Pulmonary artery endothelial cell (primary cell): ENCODE results near the gene BMERB1. TPM values are rescaled to one million over a fixed set of nuclear protein-coding genes. Genes with fewer than 3 reads are reported as not detected.
"Not testable (repeated sequence)": the region's sequence is repeated elsewhere in the genome, so short reads cannot be mapped to it uniquely, and the experiment has no call there.

ENCODE experiments used
- DNase-seq: peaks from one replicate; pipeline ENCODE4 v3.0.0-alpha.2; 2011; ENCODE audit warnings: low read depth, low spot score
- total RNA-seq: library from RNA; depleted of rRNA; stranded (reverse); fragments of >200 nt; gene quantifications from 2 replicates; pipeline ENCODE4 v1.2.3, GENCODE V29; 2014

BMERB1 gene
- total RNA-seq: 22.4 TPM in 2 replicates

DNA sequence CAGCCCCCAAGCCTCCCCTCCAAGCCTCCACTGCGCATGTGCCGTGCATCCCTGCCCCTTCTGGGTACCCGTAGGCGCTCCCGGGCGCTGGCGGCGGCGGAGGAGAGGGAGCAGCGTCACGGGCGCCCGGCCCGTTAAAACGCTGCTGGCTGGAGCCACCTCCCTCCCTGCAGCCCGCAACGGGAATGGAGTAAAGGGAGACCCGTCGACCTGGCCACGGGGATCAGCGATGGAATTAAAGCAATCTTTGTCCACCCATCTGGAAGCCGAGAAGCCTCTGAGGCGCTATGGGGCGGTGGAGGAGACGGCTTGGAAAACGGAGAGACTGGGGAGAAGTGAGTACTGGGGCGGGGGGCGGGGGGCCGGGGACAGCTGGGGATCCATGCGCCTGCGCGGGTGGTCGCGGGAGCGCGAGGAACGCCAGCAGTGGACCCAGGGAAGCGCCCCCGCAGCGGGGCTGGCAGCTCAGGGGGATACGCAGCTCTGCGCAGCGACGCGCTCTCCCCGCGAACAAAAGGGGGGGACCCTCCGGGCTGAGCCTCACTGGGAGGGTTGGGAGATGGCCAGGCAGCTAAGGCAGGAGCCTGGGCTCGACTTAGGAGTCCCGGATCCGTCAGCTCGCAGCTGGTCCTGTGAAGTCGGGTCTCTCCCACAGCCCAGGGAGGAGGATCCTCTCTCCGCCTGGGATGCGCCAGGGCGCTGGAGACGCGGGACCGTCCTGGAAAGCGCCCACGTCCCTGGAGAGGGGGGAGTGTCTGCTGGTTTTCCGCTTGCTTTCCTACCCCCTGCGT is at the start of gene BMERB1:
Gene BMERB1, plus strand, starts transcription at position 164 of the 791 bp plus-strand sequence. Its CDS starts 66 bp downstream, at position 230.
- no peak for DNase-seq

DNA sequence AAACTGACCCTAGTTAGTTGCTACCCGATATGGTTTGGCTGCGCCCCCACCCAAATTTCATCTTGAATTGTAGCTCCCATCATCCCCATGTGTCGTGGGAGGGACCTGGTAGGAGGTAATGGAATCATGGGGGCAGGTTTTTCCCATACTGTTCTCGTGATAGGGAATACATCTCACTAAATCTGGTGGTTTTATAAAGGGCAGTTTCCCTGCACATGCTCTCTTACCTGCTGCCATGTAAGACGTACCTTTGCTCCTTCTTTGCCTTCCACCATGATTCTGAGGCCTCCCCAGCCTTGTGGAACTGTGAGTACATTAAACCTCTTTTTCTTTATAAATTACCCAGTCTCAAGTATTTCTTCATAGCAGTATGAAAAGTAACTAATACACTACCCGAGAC is 46.3 kb upstream of the BMERB1 start:
- not testable (repeated sequence) for DNase-seq

DNA sequence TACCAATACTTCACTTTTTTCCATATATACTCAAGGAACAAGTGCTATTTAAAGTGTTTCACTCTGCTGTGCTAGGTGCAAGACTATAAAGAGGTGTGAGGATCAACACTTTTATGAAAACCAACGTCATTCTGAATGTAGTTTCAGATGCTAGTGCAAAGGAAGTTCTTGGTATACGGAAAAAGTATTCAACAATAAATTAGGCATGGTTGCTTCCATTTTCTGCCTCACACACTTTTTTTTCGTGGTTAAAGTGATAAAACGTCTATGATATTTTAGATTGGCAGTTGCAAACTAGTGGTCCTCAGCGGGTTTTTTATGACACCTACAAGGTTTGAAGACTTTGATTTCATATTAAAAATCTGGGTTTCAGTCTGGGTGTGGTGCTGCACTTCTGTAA is 44.5 kb upstream of the BMERB1 start:
- not testable (repeated sequence) for DNase-seq

DNA sequence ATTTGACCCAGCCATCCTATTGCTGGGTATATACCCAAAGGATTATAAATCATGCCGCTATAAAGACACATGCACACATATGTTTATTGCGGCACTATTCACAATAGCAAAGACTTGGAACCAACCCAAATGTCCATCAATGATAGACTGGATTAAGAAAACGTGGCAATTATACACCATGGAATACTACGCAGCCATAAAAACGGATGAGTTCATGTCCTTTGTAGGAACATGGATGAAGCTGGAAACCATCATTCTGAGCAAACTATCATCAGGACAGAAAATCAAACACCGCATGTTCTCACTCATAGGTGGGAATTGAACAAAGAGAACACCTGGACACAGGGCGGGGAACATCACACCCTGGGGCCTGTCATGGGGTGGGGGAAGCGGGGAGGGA is 41.4 kb upstream of the BMERB1 start:
- DNase-seq: not testable (repeated sequence)

DNA sequence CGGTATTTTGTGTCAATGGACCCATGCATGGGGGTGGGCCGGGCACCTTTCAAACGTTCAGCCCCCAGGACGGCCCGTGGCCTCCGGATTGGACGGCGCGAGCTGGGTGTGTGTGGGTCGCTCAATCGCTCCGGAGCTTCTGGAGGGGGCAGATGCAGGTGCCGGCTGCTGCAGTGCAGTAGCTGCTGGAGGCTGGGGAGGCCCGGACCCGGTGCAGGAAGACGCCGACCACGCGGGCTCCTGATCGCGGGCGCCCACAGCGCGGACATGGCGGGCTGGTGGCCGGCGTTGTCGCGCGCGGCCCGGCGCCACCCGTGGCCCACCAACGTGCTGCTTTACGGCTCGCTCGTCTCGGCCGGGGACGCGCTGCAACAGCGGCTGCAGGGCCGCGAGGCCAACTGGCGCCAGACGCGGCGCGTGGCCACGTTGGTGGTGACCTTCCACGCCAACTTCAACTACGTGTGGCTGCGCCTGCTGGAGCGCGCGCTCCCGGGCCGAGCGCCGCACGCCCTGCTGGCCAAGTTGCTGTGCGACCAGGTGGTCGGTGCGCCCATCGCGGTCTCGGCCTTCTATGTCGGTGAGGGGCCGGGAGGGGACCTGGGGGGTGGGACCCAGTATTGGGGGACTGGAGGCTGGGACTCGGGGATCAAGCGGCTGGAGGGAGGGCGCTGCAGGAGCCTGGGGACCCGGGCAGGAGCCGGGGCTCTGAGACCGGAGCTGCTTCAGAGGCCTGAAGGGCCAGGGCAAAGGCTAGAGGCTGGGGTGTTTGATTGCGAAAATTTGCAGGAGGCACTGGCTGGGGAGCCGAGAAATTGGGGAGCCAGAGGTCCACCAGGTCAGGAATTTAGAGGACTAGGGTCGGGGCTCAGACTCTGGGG is 38.5 kb upstream of the BMERB1 start, which contains the start of gene MPV17L:
Gene MPV17L, plus strand, starts transcription at position 124 of the 878 bp plus-strand sequence. Its CDS starts 144 bp downstream, at position 268.
- DNase-seq: not testable (repeated sequence)

DNA sequence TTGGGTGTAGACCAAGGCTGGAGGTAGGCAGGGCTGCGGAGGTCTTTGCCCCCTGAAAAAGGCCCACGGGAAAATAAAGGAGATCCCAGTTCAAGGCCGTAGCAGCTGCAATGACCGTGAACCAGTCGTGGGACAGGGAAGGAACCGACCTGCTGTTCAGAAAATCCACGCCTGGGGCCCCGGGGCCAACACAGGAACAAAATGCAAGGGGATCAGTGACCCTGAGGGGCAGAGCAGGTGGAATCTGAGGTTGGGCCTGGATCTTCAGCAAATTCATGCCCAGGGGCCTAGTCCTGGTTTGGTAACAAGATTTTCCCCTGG is 37.9 kb upstream of the BMERB1 start:
- DNase-seq: not testable (repeated sequence)

DNA sequence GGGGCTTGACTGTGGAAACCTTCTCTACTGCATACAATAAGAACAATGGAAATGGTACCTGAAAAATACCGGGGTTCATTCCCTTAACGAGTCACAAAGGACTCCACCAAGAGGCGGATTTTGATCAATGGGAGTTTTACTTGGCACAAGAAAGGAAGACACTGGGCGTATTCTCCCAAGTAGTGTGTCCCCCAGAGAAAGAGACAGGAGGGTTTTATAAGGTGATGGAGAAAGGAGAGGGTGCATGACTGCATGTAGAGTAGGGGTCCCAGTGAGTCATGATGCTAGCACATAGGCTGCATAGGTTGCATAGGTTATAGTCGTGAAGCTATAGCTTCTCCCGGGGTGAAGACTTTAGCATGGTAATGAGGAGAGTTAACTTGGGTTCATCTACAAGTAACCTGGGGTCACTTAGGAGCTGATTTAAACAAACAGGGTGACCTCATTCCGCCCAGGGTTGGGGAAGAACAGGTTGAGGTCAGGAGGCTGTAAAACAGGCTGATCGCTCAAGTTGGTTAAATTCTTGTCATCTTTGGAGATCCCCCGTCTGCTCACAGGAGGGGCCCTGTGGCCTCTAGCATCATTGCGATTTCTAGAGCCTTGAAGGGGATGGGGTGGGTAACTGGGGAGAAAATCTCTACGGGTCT is 37.3 kb upstream of the BMERB1 start:
- no peak for DNase-seq

DNA sequence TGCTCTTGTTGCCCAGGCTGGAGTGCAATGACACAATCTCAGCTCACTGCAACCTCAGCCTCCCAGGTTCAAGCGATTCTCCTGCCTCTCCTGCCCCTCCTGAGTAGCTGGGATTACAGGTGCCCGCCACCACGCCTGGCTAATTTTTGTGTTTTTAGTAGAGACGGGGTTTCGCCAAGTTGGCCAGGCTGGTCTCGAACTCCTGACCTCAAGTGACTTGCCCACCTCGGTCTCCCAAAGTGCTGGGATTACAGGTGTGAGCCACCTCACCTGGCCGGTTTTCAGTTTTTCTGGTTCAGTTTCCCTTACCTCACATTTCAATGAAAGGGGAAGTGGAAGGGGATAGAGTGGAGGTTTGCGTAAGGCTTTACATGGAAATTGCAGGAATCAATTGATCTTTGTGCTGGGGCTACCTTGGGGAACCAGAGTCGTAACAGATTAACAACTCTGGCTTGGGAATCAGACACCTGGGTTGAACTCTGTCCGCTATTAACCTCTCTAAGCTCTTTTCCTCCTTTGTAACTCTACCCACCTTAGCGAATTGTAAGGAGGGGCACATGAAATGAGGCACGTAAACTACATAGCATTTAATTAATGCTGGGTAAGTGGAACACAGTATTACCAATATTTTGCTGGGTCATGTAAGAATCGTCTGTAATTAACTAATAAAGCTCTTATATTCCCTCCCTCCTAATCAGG is 35.6 kb upstream of the BMERB1 start:
- DNase-seq: no peak

DNA sequence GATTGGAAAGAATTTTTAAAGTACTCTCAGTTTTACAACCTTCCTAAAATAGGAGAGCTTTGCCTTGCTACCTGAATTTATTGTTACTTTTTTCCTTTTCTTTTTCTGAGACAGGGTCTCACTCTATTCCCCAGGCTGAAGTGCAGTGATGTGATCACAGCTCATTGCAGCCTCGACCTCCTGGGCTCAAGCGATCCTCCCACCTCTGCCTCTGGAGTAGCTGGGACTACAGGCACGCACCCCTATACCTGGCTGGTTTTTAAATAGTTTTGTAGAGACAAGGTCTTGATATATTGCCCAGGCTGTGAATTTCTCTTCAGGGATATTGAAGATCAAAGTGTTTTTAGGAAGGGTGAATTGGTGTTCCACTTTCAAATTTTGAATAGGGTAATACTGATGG is 35.1 kb upstream of the BMERB1 start:
- no peak for DNase-seq

DNA sequence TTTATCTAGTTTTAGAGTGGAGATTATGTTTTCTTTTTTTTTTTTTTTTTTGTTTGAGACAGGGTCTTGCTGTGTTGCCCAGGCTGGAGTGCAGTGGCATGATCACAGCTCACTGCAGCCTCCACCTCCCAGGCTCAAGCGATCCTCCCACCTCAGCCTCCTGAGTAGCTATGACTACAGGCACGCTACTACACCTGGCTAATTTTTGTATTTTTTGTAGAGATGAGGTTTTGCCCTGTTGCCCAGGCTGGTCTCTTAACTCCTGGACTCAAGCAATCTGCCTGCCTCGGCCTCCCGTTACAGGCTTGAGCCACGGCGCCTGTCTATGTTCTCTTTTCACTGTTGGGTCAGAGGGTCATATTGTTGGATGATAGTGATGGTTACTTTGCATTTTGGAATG is 34.1 kb upstream of the BMERB1 start:
- not testable (repeated sequence) for DNase-seq

DNA sequence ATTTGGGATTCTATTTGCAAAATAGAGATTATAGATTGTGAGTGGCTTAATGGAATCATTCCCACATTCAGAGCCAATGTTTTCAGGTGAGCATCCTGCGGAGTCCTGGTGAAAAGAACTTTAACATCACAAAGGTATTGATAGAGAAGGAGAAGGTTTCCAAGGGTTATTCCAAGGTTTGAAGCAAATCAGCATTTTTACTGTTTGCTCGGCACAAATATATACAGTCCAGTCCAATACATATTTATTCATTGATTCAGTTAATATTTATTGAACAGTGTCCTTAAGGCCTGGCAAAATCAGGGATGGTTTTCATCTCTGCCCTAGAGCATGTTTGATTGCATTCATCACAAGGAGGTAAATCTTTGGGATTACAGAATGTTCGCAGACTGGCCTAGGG is 32.4 kb upstream of the BMERB1 start:
- no peak for DNase-seq

DNA sequence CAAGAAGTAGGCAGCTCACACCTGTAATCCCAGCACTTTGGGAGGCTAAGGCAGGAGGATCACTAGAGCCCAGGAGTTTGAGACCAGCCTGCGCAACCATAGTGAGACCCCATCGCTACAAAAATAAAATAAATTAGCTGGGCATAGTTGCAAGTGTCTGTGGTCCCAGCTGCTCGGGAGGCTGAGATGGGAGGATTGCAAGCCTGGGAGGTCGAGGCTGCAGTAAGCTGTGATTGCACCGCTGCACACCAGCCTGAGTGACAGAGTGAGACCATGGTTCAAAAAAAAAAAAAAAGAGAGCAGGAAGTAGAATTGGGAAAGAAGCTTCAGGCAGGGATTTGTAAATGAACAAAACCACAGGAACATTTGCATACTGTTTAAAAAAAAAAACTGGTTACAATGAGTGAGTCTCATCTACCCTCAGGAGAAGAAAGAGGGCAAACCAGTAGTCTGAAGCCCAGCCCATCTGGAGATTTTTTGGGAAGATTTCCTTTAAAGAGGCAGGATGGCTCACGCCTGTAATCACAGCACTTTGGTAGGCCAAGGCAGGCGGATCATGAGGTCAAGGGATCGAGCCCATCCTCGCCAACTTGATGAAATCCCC is 30.9 kb upstream of the BMERB1 start:
- no peak for DNase-seq

DNA sequence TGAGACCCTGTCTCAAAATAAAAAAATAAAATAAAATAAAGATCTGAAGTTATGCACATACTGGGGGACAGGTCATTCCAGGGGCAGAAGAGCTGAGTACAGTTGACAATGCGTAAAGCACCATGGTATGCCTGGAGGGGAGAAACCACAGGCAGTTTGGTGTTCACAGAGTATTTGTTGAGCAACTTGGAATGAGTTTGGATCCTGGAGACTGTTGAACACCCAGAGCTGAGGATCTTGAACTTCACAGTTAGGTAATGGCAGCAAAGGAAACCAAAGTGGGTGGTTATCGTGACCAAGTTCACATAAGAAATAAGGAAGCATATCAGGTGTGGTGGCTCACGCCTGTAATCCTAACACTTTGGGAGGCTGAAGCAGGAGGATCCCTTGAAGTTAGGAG is 30.3 kb upstream of the BMERB1 start:
- DNase-seq: not testable (repeated sequence)

DNA sequence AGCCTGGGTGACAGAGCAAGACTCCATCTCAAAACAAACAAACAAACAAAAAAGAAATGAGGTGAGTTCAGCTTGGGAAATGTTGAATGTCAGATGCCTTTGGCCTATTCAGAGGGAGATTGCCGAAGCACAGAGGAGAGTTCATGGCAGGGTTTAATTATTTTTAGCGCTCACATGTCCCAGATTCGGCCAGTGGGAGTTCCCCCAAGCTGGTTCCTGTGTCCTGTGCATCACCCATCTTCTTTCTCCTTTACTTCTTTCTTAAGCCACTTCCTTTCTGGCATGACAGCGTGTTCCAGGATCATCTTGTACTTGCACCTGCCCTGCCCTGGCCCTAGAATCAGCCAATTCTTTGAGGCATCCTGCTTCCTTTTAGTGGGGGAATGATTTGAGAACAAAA is 29.6 kb upstream of the BMERB1 start:
- no peak for DNase-seq

DNA sequence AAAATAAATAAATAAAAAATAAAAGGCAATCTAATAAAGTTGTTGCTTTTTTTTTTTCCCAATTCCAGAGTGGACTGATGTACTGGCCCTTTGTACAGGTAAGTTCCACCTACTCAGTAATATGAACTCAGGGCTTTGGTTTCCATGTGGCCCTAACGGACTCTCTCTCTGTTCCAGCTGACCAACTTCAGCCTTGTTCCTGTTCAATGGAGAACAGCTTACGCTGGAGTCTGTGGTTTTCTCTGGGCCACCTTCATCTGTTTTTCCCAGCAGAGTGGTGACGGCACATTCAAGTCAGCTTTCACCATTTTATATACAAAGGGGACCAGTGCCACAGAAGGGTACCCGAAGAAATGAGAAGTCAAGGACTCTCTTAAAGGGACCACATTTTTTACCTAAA is 26.6 kb upstream of the BMERB1 start:
- DNase-seq: not testable (repeated sequence)

DNA sequence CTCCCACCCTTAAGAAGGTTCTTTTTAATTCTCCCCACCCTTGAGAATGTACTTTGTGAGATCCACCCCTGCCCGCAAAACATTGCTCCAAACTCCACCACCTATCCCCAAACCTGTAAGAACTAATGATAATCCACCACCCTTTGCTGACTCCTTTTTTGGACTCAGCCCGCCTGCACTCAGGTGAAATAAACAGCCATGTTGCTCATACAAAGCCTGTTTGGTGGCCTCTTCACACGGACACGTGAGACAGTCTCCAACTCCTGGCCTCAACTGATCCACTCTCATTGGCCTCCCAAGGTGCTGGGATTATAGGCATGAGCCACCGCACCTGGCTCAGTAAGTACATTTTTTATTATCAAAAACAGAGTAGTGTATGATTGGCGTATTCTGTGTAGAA is 24.9 kb upstream of the BMERB1 start:
- not testable (repeated sequence) for DNase-seq

DNA sequence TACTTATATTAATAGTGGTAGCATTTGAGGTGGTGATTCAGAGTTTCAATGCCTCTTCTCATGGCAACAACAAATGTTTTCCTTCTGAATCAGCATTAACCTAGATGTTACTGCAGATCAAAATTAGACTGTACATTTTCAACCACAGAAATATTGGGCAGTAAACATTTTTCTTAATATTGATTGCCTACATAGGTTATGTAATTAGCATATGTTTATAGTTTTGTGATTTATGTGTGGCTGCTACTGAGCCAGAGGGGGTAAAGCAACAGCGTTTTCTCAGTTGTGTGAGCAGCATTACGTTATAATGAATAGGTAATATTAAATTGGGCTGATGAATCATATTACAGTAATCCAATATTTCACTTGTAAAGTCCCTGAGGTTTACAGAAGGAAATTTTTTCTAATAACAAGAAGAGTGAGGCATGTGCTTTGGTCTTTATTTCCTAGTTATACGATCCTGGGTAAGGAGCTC is 18.8 kb upstream of the BMERB1 start:
- DNase-seq: no peak

DNA sequence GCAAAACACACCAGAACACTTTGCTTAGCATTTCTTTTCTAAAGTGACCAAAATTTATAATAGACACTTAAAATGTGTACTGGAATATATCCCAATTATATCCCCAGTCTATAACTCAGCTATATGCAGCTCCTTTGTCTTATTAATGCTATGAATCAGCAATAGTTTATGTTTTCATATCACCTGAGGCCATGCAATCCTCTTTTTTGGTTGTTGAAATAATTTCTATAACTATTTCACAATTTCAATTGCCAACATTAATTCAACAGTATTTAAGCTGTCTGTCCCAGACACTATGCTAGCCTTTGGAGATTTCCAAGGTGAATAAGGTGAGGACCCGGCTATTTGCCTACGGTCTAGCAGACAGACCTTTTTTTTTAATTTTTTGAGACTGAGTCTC is 17.2 kb upstream of the BMERB1 start:
- no peak for DNase-seq

DNA sequence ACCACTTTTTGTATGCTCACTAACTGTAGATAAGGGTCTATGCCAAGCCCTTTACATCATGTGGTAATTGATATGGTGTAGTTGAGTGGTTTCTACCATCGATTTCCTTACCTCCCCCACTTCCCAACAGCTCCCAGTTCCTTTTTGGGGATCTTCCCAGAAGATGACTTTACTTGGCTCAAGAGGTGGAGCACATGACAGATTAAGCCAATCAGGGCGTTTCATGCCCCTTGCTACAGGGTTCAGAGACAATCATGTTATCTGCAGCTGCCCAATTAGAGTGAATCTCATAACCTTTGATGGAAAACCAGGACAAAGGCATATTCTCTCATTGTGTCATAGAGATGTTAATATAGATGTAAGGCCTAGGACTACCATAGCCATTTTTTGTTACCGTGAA is 16.2 kb upstream of the BMERB1 start:
- DNase-seq: no peak

DNA sequence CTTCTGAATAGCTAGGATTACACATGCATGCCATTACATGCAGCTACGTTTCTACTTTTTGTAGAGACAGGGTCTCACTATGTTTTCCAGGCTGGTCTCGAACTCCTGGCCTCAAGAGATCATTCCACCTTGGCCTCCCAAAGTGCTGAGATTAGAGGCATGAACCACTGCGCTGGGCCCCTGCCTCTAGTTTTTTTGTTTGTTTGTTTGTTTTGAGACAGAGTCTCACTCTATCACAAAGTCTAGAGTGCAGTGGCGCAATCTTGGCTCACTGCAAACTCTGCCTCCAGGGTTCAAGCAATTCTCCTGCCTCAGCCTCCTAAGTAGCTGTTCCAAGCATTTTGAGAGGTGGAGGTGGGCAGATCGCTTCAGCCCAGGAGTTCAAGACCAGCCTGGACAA is 12.7 kb upstream of the BMERB1 start:
- not testable (repeated sequence) for DNase-seq

DNA sequence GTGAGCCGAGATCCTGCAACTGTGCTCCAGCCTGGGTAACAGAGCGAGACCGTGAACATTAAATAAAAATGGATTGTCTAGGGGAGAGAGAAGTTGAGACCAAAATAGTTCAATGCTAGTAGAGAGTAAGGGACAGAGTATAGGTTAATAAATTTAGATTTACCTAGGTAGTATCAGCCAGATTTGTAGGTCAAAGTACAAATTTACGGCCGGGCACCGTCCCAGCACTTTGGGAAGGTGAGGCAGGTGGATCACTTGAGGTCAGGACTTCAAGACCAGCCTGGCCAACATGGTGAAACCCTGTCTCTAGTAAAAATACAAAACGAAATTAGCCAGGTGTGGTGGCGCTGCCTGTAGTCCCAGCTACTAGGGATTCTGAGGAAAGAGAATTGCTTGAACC is 12.2 kb upstream of the BMERB1 start:
- no peak for DNase-seq
